ENCODE data around the gene ARHGDIB. TPM values are rescaled to one million over a fixed set of nuclear protein-coding genes. Genes with fewer than 3 reads are reported as not detected.

Gene ARHGDIB
- total RNA-seq, 1 donor from 2014 or later = 50.6 TPM

DNA sequence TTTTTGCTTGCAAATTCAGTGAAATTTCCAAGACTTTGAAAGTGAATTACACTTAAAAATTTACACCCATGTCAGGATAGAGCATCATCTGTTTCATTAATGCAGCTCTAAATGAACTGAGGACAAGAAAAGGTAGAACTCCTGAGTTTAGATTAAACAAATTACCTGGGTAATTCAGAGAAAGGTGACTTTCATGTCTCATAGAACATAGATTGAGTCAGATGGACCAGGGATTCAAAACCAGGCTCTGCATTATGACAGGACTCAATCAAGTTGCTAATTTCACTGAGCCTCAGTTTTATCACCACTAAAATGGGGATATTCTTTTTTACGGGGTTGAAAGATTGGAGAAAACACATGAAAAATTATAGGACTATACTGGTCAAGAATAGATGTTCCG lies 4.5 kb downstream of the ARHGDIB start:
- H3K36me3 ChIP-seq = no peaks in the 10 kb centered on the region
- no peaks in the 10 kb centered on the region for H3K27me3 ChIP-seq (ENCODE audit: low read depth)
- peaks cover 99% of the 10 kb centered on the region for H3K4me1 ChIP-seq
- no peak for TF ChIP-seq CTCF (IDR thresholded peaks at IDR 0.05; ENCODE audit: borderline replicate concordance)
- peak overlapping the region; percentile 92 for H3K27ac ChIP-seq (replicated peaks)
- H3K4me3 ChIP-seq = peak overlapping the region; percentile 66
- no peaks in the 10 kb centered on the region for H3K9me3 ChIP-seq (replicated peaks)
- no peak for DNase-seq
- intact Hi-C loops (cut with micrococcal nuclease) = loop anchor here (10.0 kb wide), 1 partner anchor 52 kb away; no protein-coding TSS in a partner anchor

DNA sequence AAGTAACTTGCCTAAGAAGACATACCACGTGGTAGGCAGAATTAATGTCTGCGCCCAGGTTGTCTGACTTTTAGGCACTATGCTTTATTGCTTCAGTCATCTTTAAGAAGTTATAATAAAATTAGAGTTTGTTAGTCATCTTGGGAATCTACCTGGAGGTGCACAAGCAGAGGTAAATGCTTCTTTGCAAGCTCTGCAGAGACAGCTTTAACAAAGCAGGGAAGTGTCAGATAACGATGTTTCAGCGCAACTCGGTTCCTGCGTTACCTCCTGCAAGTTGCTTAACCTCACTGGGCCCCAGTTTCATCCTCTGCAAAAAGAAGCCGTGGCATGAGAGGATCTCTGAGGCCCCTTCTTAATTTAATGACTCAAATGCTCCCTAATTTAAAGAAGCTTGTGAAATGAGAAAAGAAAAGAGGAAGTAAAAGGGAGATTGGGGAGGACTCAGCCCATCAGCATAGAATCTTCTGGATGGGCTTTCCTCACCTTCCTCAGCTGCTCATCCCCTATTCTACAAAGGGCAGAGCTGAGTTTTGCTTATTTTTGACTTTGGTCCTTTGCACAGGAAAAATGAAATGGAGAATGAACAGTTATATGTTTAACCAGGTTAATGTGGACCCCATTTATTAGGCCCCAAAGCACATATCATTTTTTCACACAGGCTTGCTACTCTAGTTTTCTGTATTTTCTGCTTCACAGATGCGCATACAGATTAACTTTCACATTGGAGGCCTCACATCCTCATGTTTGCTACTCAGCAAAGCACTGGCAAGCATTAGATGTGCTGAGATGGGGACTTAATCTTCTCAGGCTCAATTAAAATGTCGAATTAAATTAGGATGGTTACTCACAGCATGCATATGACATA lies 5.1 kb downstream of the ARHGDIB start:
- peak overlapping the region; percentile 66 for H3K4me3 ChIP-seq
- H3K27ac ChIP-seq (replicated peaks) = peak overlapping the region; percentile 92

DNA sequence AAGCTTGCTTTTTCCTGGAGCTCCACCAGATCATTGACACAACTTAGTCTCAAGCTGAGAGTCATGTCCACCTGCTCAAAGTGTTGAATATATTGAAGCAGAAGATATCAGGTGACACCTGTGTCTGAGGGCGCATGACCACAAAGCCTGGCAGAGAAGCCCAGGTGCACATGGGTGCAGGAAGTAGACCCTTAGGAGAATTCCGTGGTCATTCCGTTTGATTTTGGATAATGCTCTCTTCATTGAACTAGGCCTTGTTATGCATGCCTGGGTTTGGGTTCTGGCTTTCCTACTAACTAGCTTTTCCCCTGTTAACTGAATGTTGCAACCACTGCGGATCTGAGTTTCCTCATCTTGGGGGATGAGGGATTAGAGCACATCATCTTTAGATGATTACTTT lies 7.1 kb downstream of the ARHGDIB start:
- no peak for TF ChIP-seq CTCF (IDR thresholded peaks at IDR 0.05; ENCODE audit: borderline replicate concordance)
- peak overlapping the region; percentile 92 for H3K27ac ChIP-seq (replicated peaks)
- DNase-seq = no peak
- H3K27me3 ChIP-seq (ENCODE audit: low read depth) = no peaks in the 10 kb centered on the region
- no peaks in the 10 kb centered on the region for H3K9me3 ChIP-seq (replicated peaks)
- H3K36me3 ChIP-seq = peaks cover 6% of the 10 kb centered on the region
- intact Hi-C loops (cut with micrococcal nuclease) = loop anchor here (10.0 kb wide), 1 partner anchor 49 kb away; no protein-coding TSS in a partner anchor
- peaks cover 100% of the 10 kb centered on the region for H3K4me1 ChIP-seq
- no peak overlapping the region for H3K4me3 ChIP-seq

More for the DNA sequence above, 5.1 kb downstream of the ARHGDIB start:
- H3K9me3 ChIP-seq (replicated peaks) = no peaks in the 10 kb centered on the region
- DNase-seq = no peak
- no peak for TF ChIP-seq CTCF (IDR thresholded peaks at IDR 0.05; ENCODE audit: borderline replicate concordance)
- no peaks in the 10 kb centered on the region for H3K36me3 ChIP-seq
- H3K27me3 ChIP-seq (ENCODE audit: low read depth) = no peaks in the 10 kb centered on the region
- peaks cover 100% of the 10 kb centered on the region for H3K4me1 ChIP-seq
- intact Hi-C loops (cut with micrococcal nuclease) = loop anchor here (10.0 kb wide), 1 partner anchor 51 kb away; no protein-coding TSS in a partner anchor

GRCh38 chr12:14953752-14954151 lies 7.6 kb downstream of the ARHGDIB start:
- H3K27me3 ChIP-seq (ENCODE audit: low read depth) = no peaks in the 10 kb centered on the region
- no peaks in the 10 kb centered on the region for H3K9me3 ChIP-seq (replicated peaks)
- TF ChIP-seq CTCF (IDR thresholded peaks at IDR 0.05; ENCODE audit: borderline replicate concordance) = no peak
- H3K4me1 ChIP-seq = peaks cover 100% of the 10 kb centered on the region
- no peak for DNase-seq
- H3K4me3 ChIP-seq = no peak overlapping the region
- peak overlapping the region; percentile 92 for H3K27ac ChIP-seq (replicated peaks)
- H3K36me3 ChIP-seq = peaks cover 6% of the 10 kb centered on the region
- intact Hi-C loops (cut with micrococcal nuclease) = loop anchor here (10.0 kb wide), 1 partner anchor 49 kb away; no protein-coding TSS in a partner anchor

GRCh38 chr12:14952299-14952921 lies 9.0 kb downstream of the ARHGDIB start:
- Histone ChIP-seq H3K27ac (replicated peaks) (peak overlapping the region; percentile 92), H3K4me3 (peak overlapping the region; percentile 6), H3K4me1 (peaks cover 100% of the 10 kb centered on the region), H3K36me3 (peaks cover 9% of the 10 kb centered on the region), H3K27me3 (ENCODE audit: low read depth) (no peaks in the 10 kb centered on the region), H3K9me3 (replicated peaks) (no peaks in the 10 kb centered on the region)
- TF ChIP-seq CTCF (IDR thresholded peaks at IDR 0.05; ENCODE audit: borderline replicate concordance) = no peak
- intact Hi-C loops (cut with micrococcal nuclease) = loop anchor here (10.0 kb wide), 1 partner anchor 48 kb away; no protein-coding TSS in a partner anchor
- DNase-seq = no peak
